ENCODE data around the gene THRB. TPM values are rescaled to one million over a fixed set of nuclear protein-coding genes. Genes with fewer than 3 reads are reported as not detected.

THRB gene
- total RNA-seq, 6 donors from 2014 or later: 5.5 to 15.2 (median 12.0) TPM

DNA sequence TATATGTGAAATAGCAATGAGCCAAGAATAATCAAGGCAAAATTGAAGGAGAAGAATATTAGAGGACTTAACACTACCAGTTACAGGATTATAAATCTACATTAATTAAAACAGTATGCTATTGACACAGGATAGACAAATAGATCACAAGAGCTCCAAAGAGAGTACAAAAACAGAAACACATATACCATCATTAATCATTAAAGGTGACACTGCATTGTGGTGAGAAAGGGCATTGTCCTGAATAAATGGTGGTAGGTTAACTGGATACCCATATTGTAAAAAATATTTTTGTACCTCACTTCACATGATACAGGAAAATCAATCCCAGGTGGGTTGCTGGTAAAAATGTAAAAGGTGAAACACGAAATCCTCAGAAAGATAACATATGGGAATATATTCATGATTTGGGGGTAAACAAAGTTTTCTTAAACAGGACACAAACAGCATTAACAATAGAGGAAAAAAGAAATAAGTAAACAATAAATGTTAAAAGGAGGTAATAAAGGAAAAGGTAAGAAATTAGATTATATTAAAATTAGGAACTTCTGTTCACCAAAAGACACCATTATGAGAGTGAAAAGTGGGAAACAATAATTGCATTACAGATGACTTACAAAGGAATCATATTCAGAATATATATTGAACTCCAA, 145.2 kb downstream of the THRB start:
- H3K27ac ChIP-seq: no peak overlapping the region
- DNase-seq (no peak), ATAC-seq (ENCODE audit: low FRiP score in 2 of 2) (no peak)
- peaks cover 0 to 4% (median 0%) of the 10 kb centered on the region in 4 donors for H3K4me1 ChIP-seq
- H3K4me3 ChIP-seq: no peak overlapping the region
- TF ChIP-seq POLR2AphosphoS5 (IDR thresholded peaks at IDR 0.05): no peak
- TF ChIP-seq, protein P1, sequence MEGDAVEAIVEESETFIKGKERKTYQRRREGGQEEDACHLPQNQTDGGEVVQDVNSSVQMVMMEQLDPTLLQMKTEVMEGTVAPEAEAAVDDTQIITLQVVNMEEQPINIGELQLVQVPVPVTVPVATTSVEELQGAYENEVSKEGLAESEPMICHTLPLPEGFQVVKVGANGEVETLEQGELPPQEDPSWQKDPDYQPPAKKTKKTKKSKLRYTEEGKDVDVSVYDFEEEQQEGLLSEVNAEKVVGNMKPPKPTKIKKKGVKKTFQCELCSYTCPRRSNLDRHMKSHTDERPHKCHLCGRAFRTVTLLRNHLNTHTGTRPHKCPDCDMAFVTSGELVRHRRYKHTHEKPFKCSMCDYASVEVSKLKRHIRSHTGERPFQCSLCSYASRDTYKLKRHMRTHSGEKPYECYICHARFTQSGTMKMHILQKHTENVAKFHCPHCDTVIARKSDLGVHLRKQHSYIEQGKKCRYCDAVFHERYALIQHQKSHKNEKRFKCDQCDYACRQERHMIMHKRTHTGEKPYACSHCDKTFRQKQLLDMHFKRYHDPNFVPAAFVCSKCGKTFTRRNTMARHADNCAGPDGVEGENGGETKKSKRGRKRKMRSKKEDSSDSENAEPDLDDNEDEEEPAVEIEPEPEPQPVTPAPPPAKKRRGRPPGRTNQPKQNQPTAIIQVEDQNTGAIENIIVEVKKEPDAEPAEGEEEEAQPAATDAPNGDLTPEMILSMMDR (IDR thresholded peaks at IDR 0.05): no peak
- TF ChIP-seq EP300 (IDR thresholded peaks at IDR 0.05): no peak
- no peak for TF ChIP-seq POLR2A (IDR thresholded peaks at IDR 0.05)
- WGBS, 2 donors: 91 to 100% methylated on average over 1 of the region's 1 CpG
- H3K9me3 ChIP-seq: no peaks in the 10 kb centered on the region
- H3K27me3 ChIP-seq: no peaks in the 10 kb centered on the region
- H3K36me3 ChIP-seq: no peaks in the 10 kb centered on the region

DNA sequence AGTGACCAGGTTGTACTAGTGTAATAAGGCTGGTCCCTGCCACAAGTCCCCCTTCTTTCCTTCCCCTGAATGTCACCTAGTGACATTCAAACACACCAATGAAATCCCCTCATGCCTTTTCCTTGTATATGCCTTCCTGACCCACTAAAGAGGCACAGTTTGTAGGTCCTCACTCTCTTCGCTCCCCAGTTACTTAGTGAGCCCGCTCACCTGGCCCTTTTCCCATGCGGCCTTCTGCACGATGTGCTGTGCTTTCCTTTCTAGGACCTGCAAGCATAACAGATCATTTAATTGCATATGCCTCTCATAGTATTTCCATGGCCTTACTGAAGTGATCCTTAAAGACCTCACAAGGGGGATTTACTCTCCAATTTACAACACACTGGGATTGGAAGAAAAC, 146.3 kb downstream of the THRB start:
- Histone ChIP-seq H3K4me3 (no peak overlapping the region), H3K27ac (no peak overlapping the region), H3K4me1 (peaks cover 0 to 4% (median 0%) of the 10 kb centered on the region in 4 donors), H3K9me3 (no peaks in the 10 kb centered on the region), H3K27me3 (no peaks in the 10 kb centered on the region), H3K36me3 (no peaks in the 10 kb centered on the region)
- DNase-seq (no peak), ATAC-seq (ENCODE audit: low FRiP score in 2 of 2) (no peak)
- WGBS, 2 donors: 95 to 98% methylated on average over 4 of the region's 4 CpGs
- no peak for TF ChIP-seq POLR2A (IDR thresholded peaks at IDR 0.05)
- no peak for TF ChIP-seq EP300 (IDR thresholded peaks at IDR 0.05)
- TF ChIP-seq, protein P1 (IDR thresholded peaks at IDR 0.05): no peak
- TF ChIP-seq POLR2AphosphoS5 (IDR thresholded peaks at IDR 0.05): no peak

DNA sequence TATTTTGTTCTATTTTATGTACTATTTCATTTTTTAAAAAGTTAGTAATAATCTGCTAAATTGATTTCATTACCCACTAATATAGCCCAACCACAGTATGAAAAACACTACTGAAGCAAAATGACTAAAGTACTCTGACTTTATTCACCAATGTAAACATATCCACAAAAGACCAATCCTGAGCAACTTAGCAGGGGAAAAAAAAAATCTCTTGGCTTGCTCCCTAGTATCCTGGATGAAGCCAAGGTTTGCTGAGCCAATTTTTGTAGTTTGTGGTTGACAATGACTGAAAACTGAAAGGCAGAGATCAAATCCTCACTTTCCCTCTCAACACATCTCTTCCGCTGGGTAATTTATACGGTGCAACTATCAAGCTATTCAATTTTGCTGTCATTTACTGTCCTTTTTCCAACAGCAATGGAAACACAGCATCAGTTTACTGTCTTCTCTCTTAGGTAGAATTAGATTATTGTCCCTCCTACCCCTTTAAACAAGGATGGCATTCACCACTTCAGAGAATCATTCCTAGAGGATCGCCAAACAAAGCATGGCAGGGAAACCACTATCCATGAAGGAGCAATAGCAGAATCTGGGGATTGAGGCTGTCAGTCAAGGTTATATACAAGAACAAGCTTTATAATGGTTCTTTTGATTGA, 149.7 kb downstream of the THRB start:
- WGBS, 2 donors: 77 to 78% methylated on average over 3 of the region's 3 CpGs
- Histone ChIP-seq H3K4me3 (no peak overlapping the region), H3K27ac (no peak overlapping the region), H3K9me3 (no peaks in the 10 kb centered on the region), H3K36me3 (no peaks in the 10 kb centered on the region), H3K27me3 (no peaks in the 10 kb centered on the region), H3K4me1 (peaks cover 0 to 3% (median 0%) of the 10 kb centered on the region in 4 donors)
- no peak for DNase-seq
- TF ChIP-seq, protein P1 (IDR thresholded peaks at IDR 0.05): no peak
- TF ChIP-seq POLR2A (IDR thresholded peaks at IDR 0.05): no peak
- no peak for TF ChIP-seq POLR2AphosphoS5 (IDR thresholded peaks at IDR 0.05)
- no peak for TF ChIP-seq EP300 (IDR thresholded peaks at IDR 0.05)
- ATAC-seq (ENCODE audit: low FRiP score in 2 of 2): no peak

DNA sequence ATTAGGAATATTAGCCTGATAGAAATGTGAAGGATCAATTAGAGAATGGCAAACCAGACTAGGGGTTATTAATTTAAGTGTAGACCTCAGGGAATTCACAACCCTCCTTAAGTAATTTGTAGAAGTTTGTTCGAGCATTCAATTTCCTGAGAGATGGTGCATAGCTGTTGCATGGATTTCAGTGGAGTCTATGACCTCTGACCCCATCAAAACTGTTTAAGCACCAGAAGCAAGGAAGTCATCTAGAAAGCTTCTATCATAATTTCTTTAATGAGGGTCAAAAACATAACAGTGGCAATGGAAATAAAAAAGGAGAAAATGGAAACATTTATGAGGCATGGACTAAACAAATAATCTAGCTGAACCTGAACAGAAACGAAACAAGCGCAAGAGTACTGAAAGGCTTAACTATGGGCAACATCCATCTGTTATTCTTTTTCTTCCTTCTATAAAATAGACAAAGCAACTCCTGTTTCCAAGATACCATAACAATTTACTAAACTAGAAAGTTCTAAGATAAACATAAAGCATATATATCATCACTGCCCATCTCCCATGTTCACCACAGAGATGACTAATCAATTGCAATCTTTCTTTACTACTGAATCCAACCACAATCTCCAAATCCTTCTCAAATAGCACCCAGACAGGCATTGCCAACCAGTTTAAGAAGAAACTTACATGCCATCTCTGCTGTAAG, 151.4 kb downstream of the THRB start:
- no peak for DNase-seq
- ATAC-seq (ENCODE audit: low FRiP score in 2 of 2): no peak
- no peaks in the 10 kb centered on the region for H3K36me3 ChIP-seq
- TF ChIP-seq EP300 (IDR thresholded peaks at IDR 0.05) (no peak), POLR2AphosphoS5 (IDR thresholded peaks at IDR 0.05) (no peak), POLR2A (IDR thresholded peaks at IDR 0.05) (no peak)
- TF ChIP-seq, protein P1 (IDR thresholded peaks at IDR 0.05): no peak
- no peak overlapping the region for H3K27ac ChIP-seq
- no peak overlapping the region for H3K4me3 ChIP-seq
- peaks cover 0 to 10% (median 0%) of the 10 kb centered on the region in 4 donors for H3K4me1 ChIP-seq
- no peaks in the 10 kb centered on the region for H3K27me3 ChIP-seq
- no peaks in the 10 kb centered on the region for H3K9me3 ChIP-seq
- WGBS, 2 donors: 83 to 85% methylated on average over 3 of the region's 3 CpGs

Data from upper lobe of left lung (tissue), 6 donors.